ENCODE data around the gene BAK1. TPM values are rescaled to one million over a fixed set of nuclear protein-coding genes. Genes with fewer than 3 reads are reported as not detected.

The BAK1 gene
- total RNA-seq, 1 experiment from 2014 or later = 18.9 TPM

DNA sequence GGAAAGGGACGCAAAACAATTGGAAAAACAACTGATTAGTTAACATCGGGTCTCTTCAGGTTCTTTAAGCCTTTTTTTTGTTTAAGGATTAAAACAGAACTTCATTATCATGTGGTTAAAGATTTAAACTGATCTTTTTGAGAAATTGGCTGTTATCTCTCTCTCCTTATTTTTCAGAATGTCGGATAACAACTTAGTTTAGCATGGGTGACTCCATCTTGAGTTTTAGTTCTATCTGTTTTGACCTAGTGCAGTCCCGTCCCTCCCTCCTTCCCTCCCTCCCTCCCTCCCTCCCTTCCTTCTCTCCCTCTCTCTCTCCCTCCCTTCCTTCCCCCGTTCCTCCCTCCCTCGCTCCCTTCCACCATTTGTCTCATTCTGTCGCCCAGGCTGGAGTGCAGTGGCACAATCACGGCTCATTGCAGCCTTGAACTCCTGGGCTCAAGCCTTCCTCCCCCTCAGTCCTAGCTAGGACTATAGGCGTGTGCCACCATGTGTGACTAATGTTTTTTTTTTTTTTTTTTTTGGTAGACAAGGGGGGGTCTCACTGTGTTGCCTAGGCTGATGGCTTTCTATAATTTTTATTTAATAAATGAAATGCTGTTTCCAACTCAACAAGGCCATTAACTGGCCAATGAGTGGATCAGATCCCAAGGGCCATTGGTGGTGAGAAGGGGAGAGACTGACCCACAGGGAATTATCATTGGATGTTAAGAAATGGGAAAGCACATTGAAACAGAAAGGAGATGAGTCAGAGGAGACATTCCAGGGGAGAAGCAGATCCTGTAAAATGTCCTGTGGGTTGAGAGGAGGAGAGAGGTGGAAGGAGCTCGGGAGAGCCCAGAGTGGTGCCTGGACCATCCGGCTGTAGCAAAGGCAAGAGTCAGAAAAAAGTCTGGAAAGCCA is 13.6 kb downstream of the BAK1 start:
- H3K9me3 ChIP-seq (ENCODE audit: control insufficient read depth in 1 of 2, insufficient read depth in 1 of 2, low read depth in 1 of 2, low read length in 2 of 2) = no peaks in the 10 kb centered on the region
- H3K79me2 ChIP-seq (ENCODE audit: insufficient read depth, low read length) = no peaks in the 10 kb centered on the region
- no peak for DNase-seq (ENCODE audit: low read depth, low spot score)
- RAD21 ChIA-PET (ENCODE audit: low non-redundant PET in 1 of 2, low total read pairs in 2 of 2, uncharacterized antibody in 2 of 2, unreplicated experiment in 2 of 2) = no interaction called here
- peaks cover 4 to 21% of the 10 kb centered on the region in 2 experiments; a peak in 3 of 4 replicates for H3K4me1 ChIP-seq (ENCODE audit: control insufficient read depth in 1 of 2, insufficient read depth in 2 of 2, low read length in 2 of 2)
- no peaks in the 10 kb centered on the region for H3K27me3 ChIP-seq (ENCODE audit: insufficient read depth, low read length)
- BruUV-seq (replicated peaks) = no TSS peak
- H2AFZ ChIP-seq (ENCODE audit: low read depth, low read length, poor library complexity, severe bottlenecking) = no peak overlapping the region
- no peak for TF ChIP-seq CTCF (IDR thresholded peaks at IDR 0.05 in 2 of 3, conservative IDR thresholded peaks at IDR 0.05 in 1 of 3; ENCODE audit: borderline replicate concordance in 1 of 3, insufficient read depth in 1 of 3, low read depth in 2 of 3, low read length in 2 of 3)
- TF ChIP-seq ZFX (IDR thresholded peaks at IDR 0.05) = no peak
- TF ChIP-seq SIN3A (IDR thresholded peaks at IDR 0.05; ENCODE audit: low read depth) = no peak
- no peak for TF ChIP-seq TCF7L2 (IDR thresholded peaks at IDR 0.05; ENCODE audit: borderline replicate concordance, extremely low read depth, insufficient read depth, insufficient read length)
- TF ChIP-seq POLR2AphosphoS5 (IDR thresholded peaks at IDR 0.05; ENCODE audit: low read depth, low read length) = no peak
- TF ChIP-seq EZH2phosphoT487 (IDR thresholded peaks at IDR 0.05; ENCODE audit: borderline replicate concordance) = no peak
- H3K9ac ChIP-seq (ENCODE audit: low read length) = no peak overlapping the region
- ATAC-seq = no peak
- no peaks in the 10 kb centered on the region for H3K9me2 ChIP-seq (ENCODE audit: insufficient read depth)
- POLR2A ChIA-PET = no interaction called here
- H3K27ac ChIP-seq (ENCODE audit: low read depth, low read length) = no peak overlapping the region
- intact Hi-C loops (cut with micrococcal nuclease) = no loop called here
- H3K4me2 ChIP-seq (ENCODE audit: low read length) = peak overlapping the region; percentile 23; the same call in 1 of the 2 replicates
- no peaks in the 10 kb centered on the region for H4K20me1 ChIP-seq (ENCODE audit: insufficient read depth)
- H3K4me3 ChIP-seq (replicated peaks in 1 of 2; ENCODE audit: low read depth in 1 of 2, low read length in 2 of 2) = no peak overlapping the region
- no peaks in the 10 kb centered on the region for H3K36me3 ChIP-seq (ENCODE audit: control insufficient read depth in 1 of 2, insufficient read depth in 2 of 2, low read length in 2 of 2)
- CTCF ChIA-PET = interaction anchor here (0.6 kb wide), 1 partner anchor 117 kb away, joined by 3 read pairs; no protein-coding TSS in a partner anchor

Data from HCT116 (cell line).